Activated CD4-positive, alpha-beta T cell treated with anti-CD3 and anti-CD28 coated beads, Interleukin-2, amount 50 U/mL, for 48 hours (primary cell): ENCODE data around the gene RGS17.
A peak's percentile ranks its signal among the peaks of the same experiment; 100 is the strongest.
"Not testable (repeated sequence)": the region's sequence is repeated elsewhere in the genome, so short reads cannot be mapped to it uniquely, and the experiment has no call there.

ENCODE experiments used
- DNase-seq, 2 experiments: peaks; one replicate each; pipeline ENCODE4 v3.0.0-alpha.2; 2020

Gene RGS17

GRCh38 chr6:153131037-153131981, at the start of gene RGS17:
Gene RGS17 (minus strand): TSS chr6:153131282. CDS start chr6:153044018, 87,264 bp downstream.
- DNase-seq, result peak; percentile 16 to 30

GRCh38 chr6:153172815-153173214, 41.7 kb upstream of the RGS17 start:
- DNase-seq, result no peak

GRCh38 chr6:153170511-153170910, 39.4 kb upstream of the RGS17 start:
- no peak for DNase-seq

- no peak for DNase-seq
These were observed 36.8 kb upstream of the RGS17 start for GRCh38 chr6:153167907-153168306.

GRCh38 chr6:153167061-153167891, 36.2 kb upstream of the RGS17 start:
- no peak for DNase-seq

- DNase-seq, result no peak
These were observed 31.6 kb upstream of the RGS17 start for GRCh38 chr6:153162646-153163045.

- no peak for DNase-seq
These were observed 31.1 kb upstream of the RGS17 start for GRCh38 chr6:153162172-153162571.

GRCh38 chr6:153160221-153160620, 29.1 kb upstream of the RGS17 start:
- DNase-seq, result no peak

- DNase-seq, result no peak
These were observed 19.8 kb upstream of the RGS17 start for GRCh38 chr6:153150752-153151440.

- DNase-seq, result no peak
These were observed 19.3 kb upstream of the RGS17 start for GRCh38 chr6:153150371-153150751.

GRCh38 chr6:153149891-153150290, 18.8 kb upstream of the RGS17 start:
- no peak for DNase-seq

GRCh38 chr6:153146413-153146812, 15.3 kb upstream of the RGS17 start:
- no peak for DNase-seq

GRCh38 chr6:153145591-153145990, 14.5 kb upstream of the RGS17 start:
- no peak for DNase-seq

- DNase-seq, result no peak
These were observed 12.1 kb upstream of the RGS17 start for GRCh38 chr6:153143200-153143599.

GRCh38 chr6:153140299-153140698, 9.2 kb upstream of the RGS17 start:
- DNase-seq, result no peak

GRCh38 chr6:153138930-153139329, 7.8 kb upstream of the RGS17 start:
- no peak for DNase-seq

- no peak for DNase-seq
These were observed 4.6 kb upstream of the RGS17 start for GRCh38 chr6:153135681-153136080.

- DNase-seq, result not testable (repeated sequence)
These were observed 2.6 kb upstream of the RGS17 start for GRCh38 chr6:153133667-153134066.

- no peak for DNase-seq
These were observed 506 bp downstream of the RGS17 start for GRCh38 chr6:153130515-153131036.

- peak in 1 of 2 experiments; percentile 4 for DNase-seq
These were observed 1.1 kb downstream of the RGS17 start for GRCh38 chr6:153129873-153130514.

- no peak for DNase-seq
These were observed 4.9 kb downstream of the RGS17 start for GRCh38 chr6:153126218-153126617.

- no peak for DNase-seq
These were observed 6.0 kb downstream of the RGS17 start for GRCh38 chr6:153125032-153125431.
